DMS 273 treated with DMSO at 0.1 percent for 48 hours (cell line): ENCODE data around the gene COL27A1.

Source experiments
- DNase-seq: peaks from one replicate; lab custom pipeline; 2025; lab: John Stamatoyannopoulos, UW

COL27A1 gene

DNA sequence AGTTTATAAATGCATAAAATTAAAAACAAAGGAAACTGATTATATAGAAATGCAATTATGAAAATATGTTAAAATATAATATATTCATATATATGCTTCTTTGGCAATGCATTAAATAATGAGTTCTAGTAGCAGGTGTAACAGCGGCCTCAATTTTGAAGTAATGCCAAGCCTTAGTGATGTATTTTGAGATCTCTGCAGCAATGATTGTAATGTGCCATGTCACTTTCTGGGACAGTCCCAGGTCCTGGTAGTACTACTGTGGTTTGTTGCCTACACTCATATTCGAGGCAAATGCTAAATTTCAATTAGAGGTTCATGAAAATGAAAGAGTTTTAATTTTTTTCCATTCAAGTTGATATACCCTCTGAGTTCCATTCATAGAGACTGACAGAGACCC lies 91.7 kb downstream of the COL27A1 start:
- no peak for DNase-seq

- no peak for DNase-seq
These were observed 92.2 kb downstream of the COL27A1 start for GRCh38 chr9:114247491-114247890.

DNA sequence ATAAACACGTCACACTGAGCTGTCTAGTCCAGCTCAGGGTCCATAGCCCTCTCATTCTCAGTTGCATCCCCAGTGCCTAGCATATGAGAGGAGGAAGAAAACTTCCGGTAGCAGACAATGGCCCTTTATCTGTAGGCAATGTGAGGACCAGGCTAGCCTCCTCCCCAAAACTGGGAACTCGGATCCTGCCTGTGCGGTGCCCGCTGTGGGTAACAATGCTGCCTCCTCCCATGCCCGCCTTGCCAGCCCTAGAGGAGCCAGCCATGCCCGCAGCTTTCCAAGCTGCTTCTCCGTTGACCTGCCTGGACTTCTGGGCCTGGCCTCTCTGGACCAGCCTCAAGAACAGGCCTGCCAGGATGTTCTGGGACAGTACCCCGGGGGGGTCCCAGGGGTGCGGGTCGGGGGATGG lies 93.0 kb downstream of the COL27A1 start:
- no peak for DNase-seq

- DNase-seq = no peak
These were observed 94.3 kb downstream of the COL27A1 start for GRCh38 chr9:114249424-114250234.

GRCh38 chr9:114250235-114250568 lies 94.9 kb downstream of the COL27A1 start:
- DNase-seq = peak; percentile 73

- DNase-seq = no peak
These were observed 95.3 kb downstream of the COL27A1 start for GRCh38 chr9:114250648-114251047.

DNA sequence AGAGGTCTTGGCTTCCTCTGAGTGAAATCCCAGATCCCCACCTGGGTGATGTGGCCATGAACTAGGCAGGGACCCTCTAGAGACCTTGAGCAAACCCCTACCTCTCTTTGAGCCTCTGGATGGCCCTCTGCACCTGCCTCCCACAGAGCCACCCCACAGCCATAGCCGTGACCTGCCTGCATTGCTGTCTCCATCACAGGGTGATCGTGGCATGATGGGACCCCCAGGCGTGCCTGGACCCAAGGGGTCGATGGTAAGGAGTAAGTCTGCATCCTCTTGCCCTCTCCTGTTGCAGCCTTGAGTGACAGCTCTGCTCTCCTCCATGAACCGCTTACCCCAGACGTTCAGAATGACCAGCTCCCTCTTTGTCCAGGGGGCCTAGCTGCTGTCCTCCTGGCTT lies 97.1 kb downstream of the COL27A1 start:
- DNase-seq = no peak

DNA sequence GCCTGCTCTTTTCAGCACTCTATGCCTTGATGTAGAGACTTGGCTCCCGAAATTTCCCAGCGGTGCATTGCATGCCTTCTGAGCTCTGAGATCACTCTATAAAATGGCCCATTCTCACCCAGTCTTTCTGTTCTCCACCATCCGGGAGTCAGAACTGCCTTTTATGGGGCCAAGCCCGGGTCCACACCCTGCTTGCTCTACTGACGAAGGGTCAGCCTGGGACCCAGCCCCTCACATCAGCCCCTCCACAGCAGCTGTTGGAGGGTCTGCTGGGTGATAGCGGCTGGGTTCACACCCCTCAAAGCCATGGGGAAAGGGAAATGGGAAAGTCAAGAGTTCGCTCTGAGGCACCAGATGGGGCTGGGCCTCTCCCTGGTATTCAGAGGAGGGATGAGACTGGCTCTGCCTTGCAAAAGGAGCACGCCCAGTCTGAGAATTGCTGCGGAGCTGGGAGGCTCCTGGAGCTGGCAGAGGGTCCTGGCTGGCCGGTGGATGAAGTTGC lies 101.5 kb downstream of the COL27A1 start:
- no peak for DNase-seq

DNA sequence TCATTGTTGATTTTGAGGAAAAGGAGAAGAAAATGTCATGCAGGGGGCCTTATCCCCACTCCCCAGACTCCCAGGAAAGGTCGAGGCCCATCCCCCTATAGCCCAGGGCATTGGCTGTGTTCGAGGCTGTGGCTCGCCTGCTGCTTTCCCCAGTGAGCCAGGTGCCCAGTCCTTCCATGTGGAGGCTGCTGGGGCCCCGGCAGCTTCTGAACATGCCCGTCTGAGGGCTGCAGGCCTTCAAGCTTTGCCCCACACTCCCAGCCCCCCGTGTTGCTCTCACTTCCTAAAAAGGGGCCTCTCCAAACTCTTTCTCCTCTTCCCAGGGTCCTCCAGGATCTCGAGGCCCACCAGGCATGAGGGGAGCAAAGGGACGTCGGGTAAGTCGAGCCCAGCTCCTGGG lies 102.9 kb downstream of the COL27A1 start:
- DNase-seq = no peak

- DNase-seq = no peak
These were observed 103.8 kb downstream of the COL27A1 start for GRCh38 chr9:114258866-114259797.

- DNase-seq = peak; percentile 95
These were observed 104.6 kb downstream of the COL27A1 start for GRCh38 chr9:114259798-114260523.

DNA sequence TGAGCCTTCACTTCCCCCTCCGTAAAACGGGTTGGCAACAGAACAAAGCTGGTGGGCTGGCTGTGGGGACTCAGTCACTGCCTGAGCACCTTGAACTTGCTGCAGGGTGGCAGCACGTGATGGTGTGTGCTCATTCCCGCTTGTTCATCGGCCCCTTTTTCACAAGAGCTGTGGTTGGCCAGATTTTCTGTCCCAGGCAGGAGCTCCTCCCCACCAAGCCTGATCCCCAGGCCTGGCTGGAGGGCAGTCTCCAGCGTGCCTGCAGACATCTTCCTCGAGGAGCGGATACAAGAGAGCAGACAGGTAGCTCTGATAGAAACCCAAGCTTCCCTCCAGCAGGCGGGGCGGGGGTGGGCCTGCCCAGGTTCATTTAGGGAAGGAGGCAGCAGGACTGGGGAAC lies 105.7 kb downstream of the COL27A1 start:
- no peak for DNase-seq

GRCh38 chr9:114261987-114262386 lies 106.7 kb downstream of the COL27A1 start:
- DNase-seq = no peak

- no peak for DNase-seq
These were observed 108.6 kb downstream of the COL27A1 start for GRCh38 chr9:114263853-114264510.

- no peak for DNase-seq
These were observed 109.6 kb downstream of the COL27A1 start for GRCh38 chr9:114264806-114265550.

DNA sequence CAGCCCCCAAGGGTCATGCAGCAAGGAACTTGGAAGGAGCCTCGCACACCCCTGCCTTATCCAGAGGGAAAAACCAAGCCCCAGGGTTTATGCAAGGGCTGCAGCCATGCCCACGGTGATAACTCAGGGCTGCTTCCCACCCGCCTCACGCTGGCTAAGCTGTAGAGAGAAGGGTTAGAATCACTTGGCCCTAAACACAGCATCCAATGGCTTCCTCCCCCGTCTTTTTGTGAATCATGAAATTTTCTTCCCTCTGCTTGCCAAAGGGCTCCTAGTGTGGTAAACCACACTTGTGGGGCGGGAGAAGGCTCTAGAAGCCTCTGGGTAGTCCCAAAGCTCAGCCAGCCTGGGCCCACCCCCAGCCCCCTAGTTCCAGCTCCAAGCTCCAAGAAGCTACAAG lies 111.6 kb downstream of the COL27A1 start:
- DNase-seq = no peak

DNA sequence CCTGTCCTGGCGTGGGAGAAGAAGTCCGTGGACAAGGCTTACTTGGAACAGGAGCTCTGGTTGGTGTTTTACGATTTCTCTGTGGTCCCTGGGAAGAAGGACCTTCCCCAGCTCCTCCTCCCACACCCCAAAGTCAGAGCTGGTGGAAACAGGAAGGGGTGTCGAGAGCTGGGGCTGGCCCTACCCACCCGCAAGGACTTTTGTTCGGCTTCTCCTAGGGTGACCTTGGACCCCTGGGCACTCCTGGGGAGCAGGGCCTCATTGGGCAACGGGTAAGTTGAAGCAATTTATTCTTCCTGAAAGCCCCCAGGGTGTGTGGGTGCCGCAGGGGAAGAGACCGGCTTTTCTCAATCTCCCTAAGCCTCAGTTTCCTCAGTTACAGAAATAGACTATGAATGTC lies 113.7 kb downstream of the COL27A1 start:
- DNase-seq = no peak

GRCh38 chr9:114270120-114270975 lies 115.0 kb downstream of the COL27A1 start:
- DNase-seq = no peak

GRCh38 chr9:114271556-114272510 lies 116.5 kb downstream of the COL27A1 start:
- no peak for DNase-seq
